AG10803 (cell line): ENCODE data around the gene NPY2R.

Experiments
- DNase-seq: peaks from one replicate; pipeline ENCODE4 v3.0.0; 2010; ENCODE audit warnings: low read depth
- H3K4me3 ChIP-seq: 2 replicates; pipeline ENCODE4 v1.5.1; 2011; ENCODE audit warnings: mild to moderate bottlenecking, low read length, control low read depth
- TF ChIP-seq, protein P1 (sequence below): conservative IDR thresholded peaks from 2 replicates; pipeline ENCODE4 v1.5.1; 2011; ENCODE audit warnings: mild to moderate bottlenecking, low read length, control low read depth, inconsistent platforms

Gene NPY2R

DNA sequence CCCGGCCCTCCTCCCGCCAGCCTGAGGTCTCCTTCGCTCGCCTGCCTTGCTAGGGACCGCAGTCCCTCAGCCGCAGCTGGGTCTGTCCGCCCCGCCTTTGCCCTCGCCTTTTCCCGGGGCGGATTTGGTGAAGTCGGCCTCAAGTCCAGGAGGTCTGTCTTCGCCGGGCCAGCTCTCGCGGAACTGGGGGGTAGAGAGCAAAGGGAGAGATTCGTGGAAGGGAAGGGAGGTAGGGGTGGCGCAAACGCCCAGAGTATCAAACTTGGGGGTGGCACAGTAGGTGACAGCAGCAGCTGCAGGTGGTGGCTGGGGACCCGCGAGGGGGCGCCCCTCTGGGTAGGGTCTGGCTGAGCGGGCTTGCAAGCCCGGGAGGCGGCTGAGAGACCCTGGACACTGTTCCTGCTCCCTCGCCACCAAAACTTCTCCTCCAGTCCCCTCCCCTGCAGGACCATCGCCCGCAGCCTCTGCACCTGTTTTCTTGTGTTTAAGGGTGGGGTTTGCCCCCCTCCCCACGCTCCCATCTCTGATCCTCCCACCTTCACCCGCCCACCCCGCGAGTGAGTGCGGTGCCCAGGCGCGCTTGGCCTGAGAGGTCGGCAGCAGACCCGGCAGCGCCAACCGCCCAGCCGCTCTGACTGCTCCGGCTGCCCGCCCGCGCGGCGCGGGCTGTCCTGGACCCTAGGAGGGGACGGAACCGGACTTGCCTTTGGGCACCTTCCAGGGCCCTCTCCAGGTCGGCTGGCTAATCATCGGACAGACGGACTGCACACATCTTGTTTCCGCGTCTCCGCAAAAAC lies at the start of gene NPY2R:
Gene NPY2R, plus strand, starts transcription at position 379 of the 797 bp plus-strand sequence. CDS start 5,304 bp downstream, outside the sequence.
- DNase-seq = no peak
- TF ChIP-seq, protein P1, sequence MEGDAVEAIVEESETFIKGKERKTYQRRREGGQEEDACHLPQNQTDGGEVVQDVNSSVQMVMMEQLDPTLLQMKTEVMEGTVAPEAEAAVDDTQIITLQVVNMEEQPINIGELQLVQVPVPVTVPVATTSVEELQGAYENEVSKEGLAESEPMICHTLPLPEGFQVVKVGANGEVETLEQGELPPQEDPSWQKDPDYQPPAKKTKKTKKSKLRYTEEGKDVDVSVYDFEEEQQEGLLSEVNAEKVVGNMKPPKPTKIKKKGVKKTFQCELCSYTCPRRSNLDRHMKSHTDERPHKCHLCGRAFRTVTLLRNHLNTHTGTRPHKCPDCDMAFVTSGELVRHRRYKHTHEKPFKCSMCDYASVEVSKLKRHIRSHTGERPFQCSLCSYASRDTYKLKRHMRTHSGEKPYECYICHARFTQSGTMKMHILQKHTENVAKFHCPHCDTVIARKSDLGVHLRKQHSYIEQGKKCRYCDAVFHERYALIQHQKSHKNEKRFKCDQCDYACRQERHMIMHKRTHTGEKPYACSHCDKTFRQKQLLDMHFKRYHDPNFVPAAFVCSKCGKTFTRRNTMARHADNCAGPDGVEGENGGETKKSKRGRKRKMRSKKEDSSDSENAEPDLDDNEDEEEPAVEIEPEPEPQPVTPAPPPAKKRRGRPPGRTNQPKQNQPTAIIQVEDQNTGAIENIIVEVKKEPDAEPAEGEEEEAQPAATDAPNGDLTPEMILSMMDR = no peak
- no peak within 1 kb of the TSS for H3K4me3 ChIP-seq

- TF ChIP-seq, protein P1 = no peak
These were observed 47.1 kb upstream of the NPY2R start for GRCh38 chr4:155161357-155161756.

GRCh38 chr4:155164718-155165117 lies 43.7 kb upstream of the NPY2R start:
- TF ChIP-seq, protein P1 = no peak
- no peak for DNase-seq
- H3K4me3 ChIP-seq = no peak overlapping the region

More at GRCh38 chr4:155161357-155161756, 47.1 kb upstream of the NPY2R start:
- DNase-seq = no peak
- H3K4me3 ChIP-seq = no peak overlapping the region

- no peak for DNase-seq
- TF ChIP-seq, protein P1 = no peak
- H3K4me3 ChIP-seq = no peak overlapping the region
These were observed 37.9 kb upstream of the NPY2R start for GRCh38 chr4:155170569-155170968.

DNA sequence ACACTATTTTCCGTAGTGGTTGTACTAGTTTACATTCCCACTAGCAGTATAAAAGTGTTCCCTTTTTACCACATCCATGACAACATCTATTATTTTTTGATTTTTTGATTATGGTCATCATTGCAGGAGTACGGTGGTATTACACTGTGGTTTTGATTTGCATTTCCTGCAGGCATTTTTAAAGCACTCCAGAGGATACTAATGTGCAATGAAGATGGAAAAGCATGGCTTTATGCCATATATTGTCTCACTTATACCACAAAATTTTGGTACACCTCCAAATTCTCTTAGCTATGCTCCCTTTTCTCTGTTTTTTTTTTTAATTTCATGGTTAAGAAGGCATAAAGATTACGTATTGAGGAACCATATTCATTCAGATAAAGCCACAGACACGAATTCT lies 35.1 kb upstream of the NPY2R start:
- TF ChIP-seq, protein P1 = no peak
- no peak overlapping the region for H3K4me3 ChIP-seq
- no peak for DNase-seq

DNA sequence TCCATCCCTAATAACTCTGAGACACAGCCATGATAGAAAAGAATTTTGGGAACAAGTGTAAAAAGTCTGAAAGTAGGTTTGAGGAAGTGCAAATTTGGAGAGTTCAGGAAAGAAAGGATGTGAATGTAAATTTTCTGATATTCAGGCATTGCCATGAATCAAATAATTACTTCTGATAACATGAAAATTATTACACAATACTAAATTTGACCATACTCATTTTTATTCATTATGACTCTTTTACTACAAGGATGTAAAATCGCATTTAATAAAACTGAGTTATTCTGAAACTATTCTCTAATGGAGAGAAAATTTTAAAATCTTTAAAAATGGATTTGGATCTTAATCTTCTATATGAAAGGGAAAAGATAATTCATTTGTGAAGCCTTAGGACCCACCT lies 33.8 kb upstream of the NPY2R start:
- no peak for DNase-seq
- no peak overlapping the region for H3K4me3 ChIP-seq
- TF ChIP-seq, protein P1 = no peak

DNA sequence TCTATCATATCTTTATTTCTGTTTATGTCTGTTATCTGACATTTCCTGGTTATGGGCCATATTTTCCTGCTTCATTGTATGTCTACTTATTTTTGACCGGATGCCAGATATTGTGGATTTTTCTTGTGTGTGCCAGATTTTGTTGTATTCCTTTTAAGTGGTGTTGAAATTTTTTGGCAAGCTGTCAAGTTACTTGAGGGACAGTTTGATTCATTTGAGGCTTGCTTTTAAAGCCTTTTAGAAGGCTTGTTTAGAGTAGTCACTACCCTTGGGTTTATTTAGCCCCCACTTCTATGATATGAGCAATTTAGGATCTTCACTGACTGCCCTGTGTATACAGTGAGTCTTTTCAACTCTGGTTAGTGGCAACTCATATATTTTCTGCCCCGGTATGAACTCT lies 29.2 kb upstream of the NPY2R start:
- TF ChIP-seq, protein P1 = no peak
- DNase-seq = no peak
- H3K4me3 ChIP-seq = no peak overlapping the region
